ENCODE results near the gene TBC1D5.

TBC1D5 gene

DNA sequence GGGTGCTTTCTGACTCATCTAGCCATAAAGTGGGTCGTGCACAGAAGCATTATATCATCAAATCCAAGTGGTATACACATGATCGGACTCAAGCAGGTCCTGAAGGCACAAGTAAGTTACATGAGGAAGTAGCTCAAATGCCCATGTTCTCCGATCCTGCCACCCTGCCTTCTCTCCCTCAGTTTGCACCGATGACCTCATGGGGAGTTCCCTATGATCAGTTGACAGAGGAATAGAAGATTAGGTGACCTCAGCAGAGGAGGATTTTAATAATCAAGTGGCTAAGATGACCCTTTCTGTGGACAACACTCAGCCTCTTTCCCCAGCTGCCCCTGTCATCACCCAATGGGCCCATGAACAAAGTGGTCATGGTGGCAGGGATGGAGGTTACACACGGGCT, 149.5 kb downstream of the TBC1D5 start:
- H2BK15ac ChIP-seq (ENCODE audit: low read depth, poor library complexity, severe bottlenecking): no peak overlapping the region
- no peak overlapping the region for H2BK12ac ChIP-seq (ENCODE audit: low read length in 2 of 2)
- no peak for DNase-seq
- no peak overlapping the region for H3K14ac ChIP-seq (ENCODE audit: low read length in 2 of 2)
- H2BK5ac ChIP-seq (ENCODE audit: low read depth, low read length, poor library complexity, severe bottlenecking): no peak overlapping the region
- H2AK5ac ChIP-seq (ENCODE audit: low read length, severe bottlenecking): no peak overlapping the region
- peaks cover 19% of the 10 kb centered on the region for H3K79me1 ChIP-seq (replicated peaks; ENCODE audit: low read length, poor library complexity, severe bottlenecking)
- H2AFZ ChIP-seq (ENCODE audit: low read depth, low read length): no peak overlapping the region
- H3K9ac ChIP-seq (ENCODE audit: low read length): no peak overlapping the region
- WGBS: 91% methylated on average over 3 of the region's 5 CpGs
- H3K18ac ChIP-seq (ENCODE audit: low read depth in 1 of 2, low read length in 2 of 2): no peak overlapping the region
- no peak overlapping the region for H3K23ac ChIP-seq (ENCODE audit: low read length in 2 of 2)
- no peak overlapping the region for H3K27ac ChIP-seq (ENCODE audit: low read length, poor library complexity, severe bottlenecking)
- H3K4me1 ChIP-seq (ENCODE audit: control insufficient read depth, insufficient read depth, low read depth, low read length): no peaks in the 10 kb centered on the region
- no peak overlapping the region for H4K91ac ChIP-seq (ENCODE audit: low read length)
- no peak overlapping the region for H3K4me3 ChIP-seq (ENCODE audit: insufficient read depth in 1 of 2, low read depth in 1 of 2, low read length in 2 of 2)
- peaks cover 21% of the 10 kb centered on the region for H3K9me3 ChIP-seq (ENCODE audit: control insufficient read depth, low read length)
- H2BK120ac ChIP-seq (ENCODE audit: low read depth, low read length): no peak overlapping the region
- H3K27me3 ChIP-seq (ENCODE audit: control insufficient read depth in 1 of 2, insufficient read depth in 1 of 2, low read length in 2 of 2): no peaks in the 10 kb centered on the region
- H3K4ac ChIP-seq (ENCODE audit: low read depth in 1 of 2, low read length in 2 of 2): no peak overlapping the region
- no peak overlapping the region for H3K4me2 ChIP-seq (ENCODE audit: low read length, poor library complexity, severe bottlenecking)
- H4K8ac ChIP-seq (ENCODE audit: low read length): no peak overlapping the region
- H3K36me3 ChIP-seq (ENCODE audit: control insufficient read depth in 1 of 2, insufficient read depth in 2 of 2, low read depth in 1 of 2, low read length in 2 of 2): peaks cover 0 to 6% of the 10 kb centered on the region in 2 experiments

GRCh38 chr3:17590465-17590864, 152.0 kb downstream of the TBC1D5 start:
- Histone ChIP-seq H3K27me3 (ENCODE audit: control insufficient read depth in 1 of 2, insufficient read depth in 1 of 2, low read length in 2 of 2) (no peaks in the 10 kb centered on the region), H3K9me3 (ENCODE audit: control insufficient read depth, low read length) (peaks cover 21% of the 10 kb centered on the region), H2BK120ac (ENCODE audit: low read depth, low read length) (no peak overlapping the region), H3K36me3 (ENCODE audit: control insufficient read depth in 1 of 2, insufficient read depth in 2 of 2, low read depth in 1 of 2, low read length in 2 of 2) (peaks cover 0 to 6% of the 10 kb centered on the region in 2 experiments), H3K79me1 (replicated peaks; ENCODE audit: low read length, poor library complexity, severe bottlenecking) (peaks cover 19% of the 10 kb centered on the region), H3K4me3 (ENCODE audit: insufficient read depth in 1 of 2, low read depth in 1 of 2, low read length in 2 of 2) (no peak overlapping the region), H2AK5ac (ENCODE audit: low read length, severe bottlenecking) (no peak overlapping the region), H3K4me2 (ENCODE audit: low read length, poor library complexity, severe bottlenecking) (no peak overlapping the region), H3K4me1 (ENCODE audit: control insufficient read depth, insufficient read depth, low read depth, low read length) (no peaks in the 10 kb centered on the region), H3K23ac (ENCODE audit: low read length in 2 of 2) (no peak overlapping the region), H3K27ac (ENCODE audit: low read length, poor library complexity, severe bottlenecking) (no peak overlapping the region), H2BK15ac (ENCODE audit: low read depth, poor library complexity, severe bottlenecking) (no peak overlapping the region), H3K18ac (ENCODE audit: low read depth in 1 of 2, low read length in 2 of 2) (no peak overlapping the region), H4K8ac (ENCODE audit: low read length) (no peak overlapping the region), H3K14ac (ENCODE audit: low read length in 2 of 2) (no peak overlapping the region), H3K9ac (ENCODE audit: low read length) (no peak overlapping the region), H2BK12ac (ENCODE audit: low read length in 2 of 2) (no peak overlapping the region), H2BK5ac (ENCODE audit: low read depth, low read length, poor library complexity, severe bottlenecking) (no peak overlapping the region), H4K91ac (ENCODE audit: low read length) (no peak overlapping the region), H3K4ac (ENCODE audit: low read depth in 1 of 2, low read length in 2 of 2) (no peak overlapping the region), H2AFZ (ENCODE audit: low read depth, low read length) (no peak overlapping the region)
- WGBS: 100% methylated on average over 5 of the region's 5 CpGs
- no peak for DNase-seq

DNA sequence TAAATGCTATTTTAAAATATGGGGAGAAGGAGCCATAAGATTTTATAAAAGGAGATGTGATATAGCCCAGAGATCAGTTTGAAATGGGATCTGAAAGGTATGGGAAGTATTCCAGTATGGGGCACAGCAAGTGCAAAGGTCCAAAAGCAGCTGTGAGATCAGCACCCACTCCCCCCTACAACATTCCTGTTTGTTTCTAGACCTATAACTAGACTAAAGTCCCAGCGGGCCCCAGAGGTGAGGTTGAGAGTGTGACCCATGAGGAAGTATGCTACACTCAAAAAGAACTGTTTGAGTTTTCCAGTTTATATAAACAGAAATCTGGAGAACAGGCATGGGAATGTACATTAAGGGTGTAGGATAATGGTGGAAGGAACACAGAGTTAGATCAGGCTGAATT, 152.5 kb downstream of the TBC1D5 start:
- Histone ChIP-seq H3K4me2 (ENCODE audit: low read length, poor library complexity, severe bottlenecking) (no peak overlapping the region), H3K79me1 (replicated peaks; ENCODE audit: low read length, poor library complexity, severe bottlenecking) (peaks cover 19% of the 10 kb centered on the region), H3K36me3 (ENCODE audit: control insufficient read depth in 1 of 2, insufficient read depth in 2 of 2, low read depth in 1 of 2, low read length in 2 of 2) (peaks cover 0 to 6% of the 10 kb centered on the region in 2 experiments), H3K23ac (ENCODE audit: low read length in 2 of 2) (no peak overlapping the region), H3K27me3 (ENCODE audit: control insufficient read depth in 1 of 2, insufficient read depth in 1 of 2, low read length in 2 of 2) (no peaks in the 10 kb centered on the region), H3K9ac (ENCODE audit: low read length) (no peak overlapping the region), H3K9me3 (ENCODE audit: control insufficient read depth, low read length) (peaks cover 21% of the 10 kb centered on the region), H3K18ac (ENCODE audit: low read depth in 1 of 2, low read length in 2 of 2) (no peak overlapping the region), H2BK120ac (ENCODE audit: low read depth, low read length) (no peak overlapping the region), H2AK5ac (ENCODE audit: low read length, severe bottlenecking) (no peak overlapping the region), H2BK5ac (ENCODE audit: low read depth, low read length, poor library complexity, severe bottlenecking) (no peak overlapping the region), H2BK12ac (ENCODE audit: low read length in 2 of 2) (no peak overlapping the region), H4K91ac (ENCODE audit: low read length) (no peak overlapping the region), H3K4me3 (ENCODE audit: insufficient read depth in 1 of 2, low read depth in 1 of 2, low read length in 2 of 2) (no peak overlapping the region), H3K4me1 (ENCODE audit: control insufficient read depth, insufficient read depth, low read depth, low read length) (no peaks in the 10 kb centered on the region), H3K27ac (ENCODE audit: low read length, poor library complexity, severe bottlenecking) (no peak overlapping the region), H3K14ac (ENCODE audit: low read length in 2 of 2) (no peak overlapping the region), H4K8ac (ENCODE audit: low read length) (no peak overlapping the region), H2BK15ac (ENCODE audit: low read depth, poor library complexity, severe bottlenecking) (no peak overlapping the region), H3K4ac (ENCODE audit: low read depth in 1 of 2, low read length in 2 of 2) (no peak overlapping the region), H2AFZ (ENCODE audit: low read depth, low read length) (no peak overlapping the region)
- 93% methylated on average over 1 of the region's 1 CpG for WGBS
- no peak for DNase-seq

- H4K91ac ChIP-seq (ENCODE audit: low read length): no peak overlapping the region
- no peaks in the 10 kb centered on the region for H3K4me1 ChIP-seq (ENCODE audit: control insufficient read depth, insufficient read depth, low read depth, low read length)
- no peak overlapping the region for H4K8ac ChIP-seq (ENCODE audit: low read length)
- no peak overlapping the region for H2AFZ ChIP-seq (ENCODE audit: low read depth, low read length)
- H3K4me2 ChIP-seq (ENCODE audit: low read length, poor library complexity, severe bottlenecking): no peak overlapping the region
- H2BK5ac ChIP-seq (ENCODE audit: low read depth, low read length, poor library complexity, severe bottlenecking): no peak overlapping the region
- H3K9ac ChIP-seq (ENCODE audit: low read length): no peak overlapping the region
- no peaks in the 10 kb centered on the region for H3K36me3 ChIP-seq (ENCODE audit: control insufficient read depth in 1 of 2, insufficient read depth in 2 of 2, low read depth in 1 of 2, low read length in 2 of 2)
- H3K9me3 ChIP-seq (ENCODE audit: control insufficient read depth, low read length): peaks cover 21% of the 10 kb centered on the region
- H2BK12ac ChIP-seq (ENCODE audit: low read length in 2 of 2): no peak overlapping the region
- WGBS: no CpG with 5 or more reads among the region's 1 CpG
- no peak overlapping the region for H3K23ac ChIP-seq (ENCODE audit: low read length in 2 of 2)
- peaks cover 17% of the 10 kb centered on the region for H3K79me1 ChIP-seq (replicated peaks; ENCODE audit: low read length, poor library complexity, severe bottlenecking)
- no peaks in the 10 kb centered on the region for H3K27me3 ChIP-seq (ENCODE audit: control insufficient read depth in 1 of 2, insufficient read depth in 1 of 2, low read length in 2 of 2)
- DNase-seq: no peak
- H2BK15ac ChIP-seq (ENCODE audit: low read depth, poor library complexity, severe bottlenecking): no peak overlapping the region
- H3K4ac ChIP-seq (ENCODE audit: low read depth in 1 of 2, low read length in 2 of 2): no peak overlapping the region
- no peak overlapping the region for H2AK5ac ChIP-seq (ENCODE audit: low read length, severe bottlenecking)
- H3K14ac ChIP-seq (ENCODE audit: low read length in 2 of 2): no peak overlapping the region
- no peak overlapping the region for H2BK120ac ChIP-seq (ENCODE audit: low read depth, low read length)
- no peak overlapping the region for H3K18ac ChIP-seq (ENCODE audit: low read depth in 1 of 2, low read length in 2 of 2)
- H3K4me3 ChIP-seq (ENCODE audit: insufficient read depth in 1 of 2, low read depth in 1 of 2, low read length in 2 of 2): no peak overlapping the region
- H3K27ac ChIP-seq (ENCODE audit: low read length, poor library complexity, severe bottlenecking): no peak overlapping the region
Observed at GRCh38 chr3:17588422-17588821, 154.0 kb downstream of the TBC1D5 start.

All from mesenchymal stem cell (in vitro differentiated cells and primary cell).